GM11168 (cell line): Measurements from ENCODE around the gene KIF21A.

Source experiments
- in situ Hi-C: fragments of 300-500 bp; cut with MboI; formaldehyde crosslinking; loops from one replicate; pipeline ENCODE4 v1.12.0; 2022; ENCODE audit warnings: low sequenced_read_pairs; ENCODE audit not compliant: unreplicated experiment

The KIF21A gene

DNA sequence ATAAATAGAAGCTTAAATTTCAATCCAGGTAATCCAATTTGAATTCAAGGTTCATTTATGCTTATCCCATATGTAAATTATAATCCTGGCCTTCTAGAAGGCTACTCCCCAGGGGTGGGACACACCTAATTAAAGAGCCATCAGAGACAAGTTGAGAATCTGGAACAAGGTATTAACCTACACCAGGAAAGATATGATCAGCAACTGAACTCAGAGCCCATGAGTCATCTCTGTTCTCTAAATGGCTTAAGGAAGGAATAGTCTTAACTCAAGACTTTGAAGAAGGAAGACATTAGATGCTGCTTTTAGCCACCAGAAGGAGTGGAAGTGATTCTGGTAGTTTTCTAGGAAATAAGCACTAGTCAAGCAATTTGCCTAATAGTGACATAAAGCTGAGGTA is 88.0 kb downstream of the KIF21A start:
- in situ Hi-C loops, result no loop called here

DNA sequence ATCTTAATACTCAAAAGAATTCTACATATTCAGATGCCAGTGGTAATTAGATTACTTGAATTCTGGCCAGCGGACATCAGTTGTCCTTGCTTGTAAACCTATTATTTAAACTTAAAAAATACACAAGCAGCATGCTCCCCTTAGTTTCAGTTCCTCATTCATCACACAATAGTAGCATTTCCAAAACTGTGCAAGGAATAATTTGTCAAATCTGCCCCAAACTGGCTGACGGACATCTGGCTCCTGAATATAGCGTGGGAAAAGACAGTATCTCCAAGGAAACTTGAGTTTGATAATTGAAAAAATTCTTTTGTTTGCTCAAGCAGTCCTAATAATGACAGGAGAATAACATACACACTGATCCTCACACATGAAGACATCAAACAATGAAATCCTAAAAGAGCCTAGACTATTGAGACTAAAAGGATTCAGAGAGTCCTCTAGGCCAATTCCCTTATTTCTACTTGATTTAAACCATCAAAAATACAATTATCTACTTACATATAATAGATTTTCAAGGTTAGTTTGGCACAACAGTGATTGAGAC is 90.4 kb downstream of the KIF21A start:
- in situ Hi-C loops, result no loop called here

DNA sequence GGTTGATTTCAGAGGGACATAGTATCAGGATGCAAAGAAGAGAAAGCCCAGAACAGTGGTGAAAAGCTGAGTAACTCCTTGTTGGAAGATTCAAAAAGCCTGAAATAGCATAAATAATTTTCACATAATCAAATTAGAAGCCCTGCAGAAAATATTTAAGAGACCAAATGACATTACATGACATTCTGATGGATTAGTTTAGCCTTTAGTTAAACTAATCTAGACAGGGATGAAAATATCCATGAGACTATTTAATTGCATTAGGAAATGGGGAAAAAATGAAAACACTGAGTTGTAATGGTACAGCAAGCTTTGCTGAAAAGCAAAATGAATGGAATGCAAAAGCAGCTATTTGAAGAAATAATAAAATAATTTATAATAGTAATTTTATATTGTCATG is 91.8 kb downstream of the KIF21A start:
- in situ Hi-C loops, result no loop called here

DNA sequence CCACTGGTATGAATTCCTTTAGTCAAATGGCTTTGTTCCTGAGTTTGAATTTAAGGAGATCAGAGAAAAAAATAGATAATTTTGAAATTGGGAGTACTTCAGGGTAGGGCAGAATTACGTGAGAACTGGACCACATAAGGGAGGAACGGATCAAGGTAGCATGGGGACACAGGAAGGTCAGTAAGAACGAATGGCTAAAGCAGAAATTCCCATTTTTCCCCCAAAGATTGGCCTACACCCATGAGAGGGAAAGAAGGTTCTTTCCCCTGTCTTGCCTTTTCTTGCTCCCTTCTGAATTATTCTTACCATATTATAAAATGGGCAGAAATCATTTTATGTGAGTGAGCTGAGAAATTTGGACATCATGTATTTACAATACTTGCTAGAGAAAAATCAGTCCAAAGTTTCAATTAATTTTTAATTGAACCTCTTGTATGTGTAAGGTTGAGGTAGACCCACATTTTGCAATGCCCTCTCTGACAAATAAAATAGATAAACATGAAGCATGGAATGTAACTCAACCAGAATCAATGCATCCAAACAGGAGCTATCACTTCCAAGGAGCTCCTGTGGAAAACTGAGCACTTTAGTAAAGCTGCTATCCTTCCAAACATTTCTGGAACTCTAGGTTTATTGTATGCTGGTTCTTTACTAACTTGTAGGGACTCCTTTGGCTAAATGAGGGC is 93.8 kb downstream of the KIF21A start:
- in situ Hi-C loops, result no loop called here

DNA sequence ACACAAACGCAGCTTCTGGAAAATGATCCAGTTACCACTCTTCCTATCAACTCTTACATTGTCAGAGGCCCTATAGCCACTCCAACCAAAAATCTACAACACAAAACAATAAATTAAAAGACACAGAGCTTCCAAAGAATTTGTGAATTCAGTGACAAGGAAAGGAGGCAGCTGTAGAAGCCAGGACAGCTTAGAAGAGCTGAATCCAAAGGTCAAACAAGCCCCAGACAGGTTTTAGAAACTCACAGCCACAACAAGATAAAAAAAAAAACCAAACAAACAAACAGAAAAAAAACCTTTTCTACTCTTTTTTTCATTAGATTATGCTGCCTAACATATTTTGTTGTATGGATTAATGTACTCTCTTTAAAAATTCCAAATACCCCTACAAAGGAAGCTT is 94.4 kb downstream of the KIF21A start:
- in situ Hi-C loops, result no loop called here

DNA sequence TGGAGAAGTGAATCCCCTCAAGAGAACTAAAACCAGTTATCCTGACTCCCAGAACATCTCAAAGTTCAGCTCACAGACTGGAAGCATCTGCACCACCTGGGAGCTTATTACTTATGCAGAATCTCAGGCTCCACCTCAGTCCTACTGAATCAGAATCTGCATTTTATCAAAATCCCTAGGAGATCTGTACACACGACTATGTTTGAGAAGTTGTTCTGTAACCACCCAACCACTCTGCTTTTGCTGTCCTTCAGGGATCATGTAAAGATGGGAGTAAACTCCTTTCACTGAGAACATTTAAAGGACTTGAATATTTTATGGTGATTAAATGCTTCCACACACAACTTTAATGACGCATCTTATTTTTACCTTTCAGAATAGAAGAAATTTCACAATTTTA is 98.0 kb downstream of the KIF21A start:
- in situ Hi-C loops, result no loop called here

DNA sequence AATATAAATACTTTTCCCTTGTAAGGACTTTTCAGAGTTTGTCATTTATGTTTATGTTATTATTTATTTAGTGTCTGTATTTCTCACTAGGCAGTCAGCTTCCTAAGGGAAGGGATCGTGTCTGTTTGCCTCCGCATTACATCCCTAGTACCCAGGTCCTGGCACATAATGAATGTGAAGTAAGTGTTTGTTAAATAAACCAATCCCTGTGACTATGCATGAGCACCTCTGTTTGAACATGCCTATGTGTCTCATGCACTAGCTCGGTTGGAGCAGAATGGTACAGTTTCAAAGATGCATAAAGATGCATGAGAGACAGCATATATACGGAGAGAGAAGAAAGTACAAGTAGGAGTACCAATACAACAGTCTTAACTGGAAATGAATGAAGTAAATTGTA is 99.3 kb downstream of the KIF21A start:
- in situ Hi-C loops, result no loop called here

DNA sequence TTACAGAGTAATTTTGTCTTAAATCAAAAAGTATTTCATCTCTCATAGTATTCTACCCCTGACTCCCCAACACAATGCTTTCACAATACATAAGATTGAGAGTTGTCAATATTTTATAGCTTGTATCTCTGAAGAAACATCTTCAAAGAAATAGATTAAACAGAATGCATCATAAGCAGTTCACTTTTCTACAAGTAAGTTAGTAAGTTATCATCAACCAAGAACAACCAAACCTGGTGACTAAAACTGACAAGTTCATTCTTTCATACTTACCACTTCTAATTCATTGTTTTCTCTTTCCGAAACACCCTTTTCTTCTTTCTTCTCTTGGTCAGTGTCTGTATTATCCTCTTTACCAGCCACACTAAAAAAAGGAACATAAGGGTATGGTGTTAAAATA is 101.2 kb downstream of the KIF21A start:
- in situ Hi-C loops, result no loop called here

DNA sequence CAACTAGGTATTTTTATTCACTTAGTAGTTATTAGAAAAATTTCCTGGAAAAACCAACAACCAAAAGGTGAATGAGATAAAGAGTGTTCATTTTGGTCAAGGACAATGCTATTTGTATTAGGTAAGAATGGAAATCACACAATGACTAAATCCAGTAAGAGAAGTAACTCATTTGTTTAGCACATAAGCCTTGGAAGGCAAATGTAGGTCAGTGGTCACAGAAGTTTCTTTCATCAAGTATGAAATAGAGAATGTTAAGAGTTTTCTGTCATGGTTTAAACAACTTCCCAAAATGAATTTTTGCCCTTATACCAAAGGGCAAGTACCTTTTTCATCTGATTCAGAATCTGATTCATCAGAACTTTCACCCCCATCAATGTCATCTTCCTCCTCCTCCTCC is 101.7 kb downstream of the KIF21A start:
- in situ Hi-C loops, result no loop called here

DNA sequence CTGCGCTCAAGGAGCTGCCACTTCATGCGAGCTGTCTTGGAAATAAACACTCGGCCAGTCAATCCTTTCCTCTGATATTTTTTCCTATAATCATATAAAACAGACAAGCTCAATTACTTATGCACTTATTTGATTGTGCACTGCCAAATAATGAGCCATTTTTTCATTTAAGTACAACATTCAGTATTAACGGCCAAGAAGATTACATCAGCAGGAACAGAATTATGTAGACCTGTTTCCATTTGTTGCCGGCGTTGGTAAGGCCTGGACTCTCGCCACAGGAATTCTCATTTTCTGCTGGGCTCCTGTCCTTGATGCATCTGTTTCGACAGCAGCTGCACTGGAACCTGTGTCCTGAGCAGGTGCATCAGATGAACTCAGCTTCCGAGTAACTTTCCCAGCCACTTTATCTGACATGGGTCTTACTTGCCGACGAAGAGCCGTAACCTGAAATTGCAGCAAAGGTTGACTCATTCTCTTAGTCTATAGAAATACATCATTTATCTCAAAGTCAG is 110.2 kb downstream of the KIF21A start:
- in situ Hi-C loops, result no loop called here

DNA sequence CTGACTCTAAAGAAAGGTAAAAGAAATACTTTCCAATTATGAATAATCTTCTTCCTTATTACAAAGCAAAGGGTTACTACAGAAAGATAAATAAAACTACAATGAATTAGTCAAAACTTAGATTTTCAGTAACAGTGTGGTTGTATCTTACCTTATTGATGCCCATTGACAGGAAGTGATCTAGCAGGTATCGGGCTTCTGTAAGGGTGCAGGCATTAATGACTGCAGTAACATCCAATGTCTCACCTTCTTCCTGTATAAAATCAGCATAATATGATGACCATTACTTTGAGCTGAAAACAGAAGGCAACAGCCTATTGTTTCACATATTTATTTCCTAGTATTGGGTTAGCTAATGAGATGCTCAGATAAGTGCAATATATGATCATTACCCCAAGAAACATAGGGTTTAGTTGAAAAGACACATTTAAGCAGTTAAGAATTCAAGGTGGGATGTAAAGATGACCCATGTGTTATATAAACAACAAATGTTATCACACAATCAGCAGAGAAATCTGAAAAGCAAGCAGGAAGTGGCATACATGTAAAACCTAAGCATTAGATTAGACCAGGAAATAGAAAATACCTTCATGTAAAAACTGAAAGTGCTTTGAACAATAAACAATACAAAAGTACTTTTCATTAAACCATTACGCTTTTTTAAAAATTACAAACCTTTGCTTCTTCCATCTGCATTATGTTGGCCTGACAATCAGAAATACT is 111.2 kb downstream of the KIF21A start:
- in situ Hi-C loops, result no loop called here

DNA sequence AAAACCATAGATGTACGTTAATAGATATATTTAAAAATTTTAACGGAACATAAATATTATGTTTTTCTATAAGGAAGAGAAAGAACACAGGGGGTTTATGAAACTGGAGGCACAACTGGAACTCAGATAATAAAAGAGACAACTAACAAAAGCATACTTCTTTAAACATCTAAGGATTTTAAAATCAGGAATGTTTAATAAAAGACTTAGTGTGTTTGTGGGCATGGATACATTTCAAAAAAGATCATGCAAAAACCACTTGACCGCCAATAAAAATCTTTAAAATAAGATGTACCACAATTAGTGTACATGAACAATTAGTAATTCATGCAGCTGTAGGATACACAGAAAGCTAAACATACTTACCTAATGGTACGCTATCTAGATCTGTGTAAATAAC is 113.0 kb downstream of the KIF21A start:
- in situ Hi-C loops, result no loop called here

DNA sequence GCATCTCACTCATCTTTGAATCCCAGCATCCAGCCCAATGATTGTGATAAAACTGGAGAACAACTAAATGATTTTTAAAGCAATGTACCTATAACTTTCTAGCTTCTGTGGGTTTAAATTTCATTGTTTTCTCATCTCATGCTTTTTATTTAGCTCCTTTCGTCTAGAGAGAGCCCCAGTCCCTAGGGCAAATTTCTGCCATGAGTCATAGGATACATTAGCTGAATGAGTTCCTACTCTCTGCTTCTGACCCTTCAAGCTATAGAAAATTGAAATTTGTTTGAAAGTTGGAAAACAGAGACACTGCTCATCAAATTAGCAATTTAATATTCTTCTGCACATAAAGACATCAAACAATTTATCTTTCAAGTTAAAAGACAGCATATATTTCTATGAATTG is 113.9 kb downstream of the KIF21A start:
- in situ Hi-C loops, result no loop called here

DNA sequence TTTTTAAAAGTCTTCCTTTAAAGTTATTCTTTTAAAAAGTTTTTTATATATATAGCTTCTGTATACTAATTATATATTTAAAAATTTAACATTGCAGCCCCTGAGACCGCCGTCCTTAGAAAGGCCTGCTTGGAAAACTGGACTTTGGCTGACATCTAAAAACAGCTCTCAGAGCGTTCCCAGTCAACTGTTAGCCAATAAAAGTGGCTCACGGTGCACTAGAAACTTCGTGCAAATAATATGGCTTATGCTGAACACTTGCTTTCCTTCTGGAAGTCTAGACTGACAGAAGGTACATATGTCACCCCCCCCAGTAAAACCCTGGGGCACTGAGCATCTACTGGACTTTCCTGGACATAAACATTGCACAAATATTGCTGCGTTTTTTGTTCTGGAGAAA is 115.0 kb downstream of the KIF21A start:
- in situ Hi-C loops, result no loop called here

DNA sequence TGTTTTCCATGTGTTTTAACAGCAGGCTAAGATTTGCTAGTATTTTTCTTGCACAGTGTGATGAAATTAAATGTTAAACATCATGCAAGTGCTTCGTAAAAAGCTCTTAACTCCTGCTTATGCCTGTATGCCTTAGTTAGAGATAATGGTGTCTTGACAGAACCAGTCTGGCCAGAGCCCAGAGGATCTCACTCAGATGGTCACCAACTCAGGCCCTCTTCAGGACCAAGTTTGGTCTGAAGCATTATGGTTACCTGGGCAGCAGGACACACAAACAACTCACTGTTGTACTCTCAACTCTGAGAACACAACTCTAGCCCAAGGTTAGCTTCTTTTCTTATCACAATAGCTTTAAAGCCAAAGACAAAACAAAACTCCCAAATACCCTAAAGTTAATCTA is 115.4 kb downstream of the KIF21A start:
- in situ Hi-C loops, result no loop called here

DNA sequence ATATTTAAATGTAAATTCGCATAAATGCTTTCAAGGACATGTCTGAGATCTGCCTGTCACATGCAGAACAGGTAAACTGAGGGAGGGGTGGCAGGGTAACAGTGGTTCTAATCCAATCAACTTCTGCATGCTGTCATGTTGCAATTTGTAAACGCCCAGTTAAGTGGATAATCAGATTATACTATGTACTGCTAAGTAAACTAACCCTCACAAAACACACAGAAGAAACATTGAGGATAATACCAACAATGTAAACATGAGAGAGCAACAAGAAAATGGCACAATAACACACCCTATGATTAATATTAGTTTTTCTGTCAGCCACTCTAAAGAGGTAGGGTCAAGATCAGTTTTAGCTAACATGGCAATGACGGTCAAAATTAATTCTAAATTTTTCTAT is 123.7 kb downstream of the KIF21A start:
- in situ Hi-C loops, result loop anchor here (25.0 kb wide), 1 partner anchor 368 kb away; no protein-coding TSS in a partner anchor

DNA sequence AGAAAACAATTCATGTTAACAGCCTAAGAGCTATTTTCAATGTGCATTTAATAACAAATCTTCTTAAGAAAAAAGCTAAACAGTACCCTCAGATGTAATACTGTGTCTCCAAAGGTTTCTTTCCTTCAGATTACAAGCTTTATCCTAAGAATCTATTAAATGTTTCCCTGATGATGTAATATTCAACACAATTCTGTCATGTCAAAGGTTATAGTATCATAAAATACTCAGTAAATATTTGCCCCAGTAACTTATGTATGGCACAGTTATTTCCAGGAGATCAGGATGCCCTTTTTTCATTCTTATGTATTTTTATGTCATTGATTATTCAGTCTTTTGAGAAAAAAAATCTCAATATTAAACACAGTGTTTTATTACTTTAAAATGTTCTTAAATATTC is 128.4 kb downstream of the KIF21A start:
- in situ Hi-C loops, result loop anchor here (25.0 kb wide), 1 partner anchor 373 kb away; no protein-coding TSS in a partner anchor

DNA sequence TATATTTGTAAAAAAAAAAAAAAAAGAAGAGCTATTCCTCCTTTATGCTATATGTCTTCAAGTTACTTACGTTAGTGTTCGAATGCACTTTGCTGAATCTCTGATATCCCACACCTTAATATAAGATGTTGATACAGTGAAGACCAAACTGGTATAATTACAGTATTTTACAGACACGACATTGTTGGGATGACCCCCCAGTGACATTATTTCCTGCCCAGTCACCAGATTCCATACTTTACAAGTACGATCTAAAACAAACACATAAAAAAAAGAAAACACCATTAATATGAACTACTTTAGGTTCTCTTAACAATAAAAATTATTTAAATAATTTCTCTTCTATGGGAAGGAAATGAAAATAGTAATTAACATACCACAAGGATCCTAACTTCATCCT is 133.4 kb downstream of the KIF21A start:
- in situ Hi-C loops, result loop anchor here (25.0 kb wide), 1 partner anchor 378 kb away; no protein-coding TSS in a partner anchor

DNA sequence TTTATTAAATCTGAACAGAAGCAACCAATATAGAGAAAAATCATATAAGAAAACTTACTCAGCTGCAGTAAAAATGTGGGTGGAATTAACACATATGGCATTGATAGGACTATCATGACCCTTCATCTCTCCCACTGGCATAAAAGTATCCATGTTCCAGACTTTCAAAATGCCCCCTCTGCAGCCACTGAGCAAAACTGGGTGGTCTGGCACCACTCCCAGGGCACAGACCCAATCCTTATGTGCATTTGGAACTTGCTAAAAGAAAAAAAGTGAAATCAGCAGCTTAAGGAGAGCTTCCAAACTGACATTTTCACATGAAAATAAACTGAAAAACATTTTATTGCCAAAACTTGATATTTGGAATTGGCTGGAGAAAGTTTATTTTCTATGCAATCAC is 141.5 kb downstream of the KIF21A start:
- in situ Hi-C loops, result loop anchor here (25.0 kb wide), 1 partner anchor 386 kb away; no protein-coding TSS in a partner anchor

DNA sequence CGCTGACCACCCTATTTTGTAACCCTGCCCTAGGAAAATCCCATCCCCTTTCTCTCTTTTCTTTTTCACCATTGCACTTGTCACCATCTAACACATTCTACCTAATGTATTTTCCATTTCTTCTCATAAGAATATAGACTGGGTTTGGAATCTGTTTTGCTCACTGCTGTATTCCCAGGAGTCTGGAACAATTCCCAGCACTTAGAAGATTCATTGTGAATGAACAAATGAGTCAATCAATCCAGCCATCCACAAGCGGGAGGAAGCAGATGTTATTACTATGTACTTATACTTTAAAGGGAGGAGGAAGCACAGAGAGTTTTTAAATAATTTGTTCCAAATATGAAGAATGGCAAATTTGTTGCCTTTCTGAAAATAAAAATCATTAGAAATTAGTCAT is 142.1 kb downstream of the KIF21A start:
- in situ Hi-C loops, result loop anchor here (25.0 kb wide), 1 partner anchor 387 kb away; no protein-coding TSS in a partner anchor

DNA sequence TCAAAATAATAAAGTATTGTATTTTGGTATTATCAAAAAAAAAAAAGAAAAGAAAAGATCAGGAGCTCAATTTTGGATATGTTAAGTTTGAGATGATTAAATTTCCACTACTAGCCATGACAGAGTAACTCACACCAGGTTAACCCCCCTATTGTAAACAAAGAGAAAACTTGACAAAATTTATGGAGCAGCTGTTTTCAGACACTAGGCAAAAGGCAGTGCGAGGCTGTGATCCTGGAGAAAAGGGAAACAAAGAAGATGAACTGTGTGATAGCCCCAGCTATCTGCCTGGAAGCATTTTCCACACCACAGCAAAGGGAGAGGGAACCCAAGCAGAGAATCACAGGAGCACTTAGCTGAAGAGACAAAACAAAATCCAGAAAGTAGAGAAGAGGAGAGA is 145.0 kb downstream of the KIF21A start:
- in situ Hi-C loops, result loop anchor here (25.0 kb wide), 1 partner anchor 961 kb away; no protein-coding TSS in a partner anchor
